ENCODE data around the gene RFX4.

DNA sequence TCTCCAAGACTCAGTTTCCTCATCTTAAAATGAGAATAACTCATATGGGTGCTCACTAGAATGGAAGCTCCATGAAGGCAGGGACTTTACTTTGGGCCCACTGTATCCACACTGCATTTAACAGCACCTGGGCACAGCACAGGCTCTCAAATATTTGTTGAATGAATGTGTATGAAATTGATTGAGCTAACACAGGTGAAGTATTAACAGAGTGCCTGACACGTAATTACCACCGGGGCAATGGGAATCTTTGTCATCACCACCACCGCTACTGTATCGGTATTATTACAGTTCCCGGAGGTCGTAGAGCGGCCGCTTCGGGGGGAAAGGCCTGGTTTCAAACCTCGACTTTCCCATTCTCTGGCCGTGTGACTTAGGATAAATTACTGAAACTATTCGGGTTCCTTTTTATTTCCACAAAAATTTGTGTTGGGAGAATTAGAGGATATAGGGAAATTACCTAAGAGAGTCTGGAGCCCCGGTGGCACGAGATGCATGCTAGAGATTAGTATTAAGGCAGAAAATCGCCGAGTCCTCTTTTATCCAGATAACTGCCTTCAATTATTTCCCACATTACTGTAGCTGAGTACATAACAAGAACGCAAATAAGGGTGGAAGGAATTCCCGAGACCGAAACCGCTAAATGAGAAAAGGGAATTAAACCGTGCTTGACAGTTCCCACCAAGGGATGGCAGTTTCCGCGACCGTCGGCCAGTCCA lies 190.6 kb downstream of the RFX4 start:
- TF ChIP-seq POLR2A (IDR thresholded peaks at IDR 0.05) = no peak
- TF ChIP-seq, protein P1, sequence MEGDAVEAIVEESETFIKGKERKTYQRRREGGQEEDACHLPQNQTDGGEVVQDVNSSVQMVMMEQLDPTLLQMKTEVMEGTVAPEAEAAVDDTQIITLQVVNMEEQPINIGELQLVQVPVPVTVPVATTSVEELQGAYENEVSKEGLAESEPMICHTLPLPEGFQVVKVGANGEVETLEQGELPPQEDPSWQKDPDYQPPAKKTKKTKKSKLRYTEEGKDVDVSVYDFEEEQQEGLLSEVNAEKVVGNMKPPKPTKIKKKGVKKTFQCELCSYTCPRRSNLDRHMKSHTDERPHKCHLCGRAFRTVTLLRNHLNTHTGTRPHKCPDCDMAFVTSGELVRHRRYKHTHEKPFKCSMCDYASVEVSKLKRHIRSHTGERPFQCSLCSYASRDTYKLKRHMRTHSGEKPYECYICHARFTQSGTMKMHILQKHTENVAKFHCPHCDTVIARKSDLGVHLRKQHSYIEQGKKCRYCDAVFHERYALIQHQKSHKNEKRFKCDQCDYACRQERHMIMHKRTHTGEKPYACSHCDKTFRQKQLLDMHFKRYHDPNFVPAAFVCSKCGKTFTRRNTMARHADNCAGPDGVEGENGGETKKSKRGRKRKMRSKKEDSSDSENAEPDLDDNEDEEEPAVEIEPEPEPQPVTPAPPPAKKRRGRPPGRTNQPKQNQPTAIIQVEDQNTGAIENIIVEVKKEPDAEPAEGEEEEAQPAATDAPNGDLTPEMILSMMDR (IDR thresholded peaks at IDR 0.05) = no peak

Data from lower leg skin (tissue), 3 donors.